Breast epithelium (tissue), 3 donors: ENCODE measurements around the gene PTPRM.

ENCODE experiments used
- POLR2A ChIP-seq: fragments of 450-650 bp; IDR thresholded peaks from one replicate; pipeline ENCODE4 v1.6.1; 2016; ENCODE audit warnings: antibody characterized with exemption, mild to moderate bottlenecking, moderate library complexity
- POLR2AphosphoS5 ChIP-seq, 3 donors: sonication (generic); formaldehyde crosslinking; IDR thresholded peaks; one replicate each; pipeline ENCODE4 v1.6.1; 2017; ENCODE audit warnings: antibody characterized with exemption in 3 of 3
- TF ChIP-seq, protein P1 (sequence below), 3 donors: fragments of 450-650 bp; IDR thresholded peaks; one replicate each; pipeline ENCODE4 v1.5.1; 2016 to 2017; ENCODE audit warnings: antibody characterized with exemption in 3 of 3, mild to moderate bottlenecking in 3 of 3, moderate library complexity in 3 of 3

DNA sequence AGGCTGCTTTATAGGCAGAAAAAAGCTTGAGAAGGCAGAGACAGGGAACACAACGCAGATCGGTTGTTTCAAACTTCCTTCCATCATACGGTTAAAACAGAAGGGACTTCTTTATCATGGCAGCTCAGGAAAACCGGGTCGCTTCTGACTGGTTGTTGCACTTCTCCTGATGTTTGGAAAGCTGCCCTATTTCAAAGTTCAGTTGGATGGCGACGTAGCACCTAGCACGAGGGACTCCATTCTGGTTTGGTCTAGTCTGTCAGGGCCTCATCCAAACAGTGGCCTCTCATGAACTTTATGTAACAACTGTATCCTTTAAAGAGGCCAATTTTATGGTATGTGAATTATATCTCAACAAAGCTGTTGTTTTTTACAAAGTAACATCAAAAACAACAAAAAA, 832.0 kb downstream of the PTPRM start:
- TF ChIP-seq, protein P1, sequence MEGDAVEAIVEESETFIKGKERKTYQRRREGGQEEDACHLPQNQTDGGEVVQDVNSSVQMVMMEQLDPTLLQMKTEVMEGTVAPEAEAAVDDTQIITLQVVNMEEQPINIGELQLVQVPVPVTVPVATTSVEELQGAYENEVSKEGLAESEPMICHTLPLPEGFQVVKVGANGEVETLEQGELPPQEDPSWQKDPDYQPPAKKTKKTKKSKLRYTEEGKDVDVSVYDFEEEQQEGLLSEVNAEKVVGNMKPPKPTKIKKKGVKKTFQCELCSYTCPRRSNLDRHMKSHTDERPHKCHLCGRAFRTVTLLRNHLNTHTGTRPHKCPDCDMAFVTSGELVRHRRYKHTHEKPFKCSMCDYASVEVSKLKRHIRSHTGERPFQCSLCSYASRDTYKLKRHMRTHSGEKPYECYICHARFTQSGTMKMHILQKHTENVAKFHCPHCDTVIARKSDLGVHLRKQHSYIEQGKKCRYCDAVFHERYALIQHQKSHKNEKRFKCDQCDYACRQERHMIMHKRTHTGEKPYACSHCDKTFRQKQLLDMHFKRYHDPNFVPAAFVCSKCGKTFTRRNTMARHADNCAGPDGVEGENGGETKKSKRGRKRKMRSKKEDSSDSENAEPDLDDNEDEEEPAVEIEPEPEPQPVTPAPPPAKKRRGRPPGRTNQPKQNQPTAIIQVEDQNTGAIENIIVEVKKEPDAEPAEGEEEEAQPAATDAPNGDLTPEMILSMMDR (IDR thresholded peaks at IDR 0.05), result no peak
- TF ChIP-seq POLR2A (no peak), POLR2AphosphoS5 (IDR thresholded peaks at IDR 0.05) (no peak)
